HG03095 (cell line): Measurements from ENCODE around the gene MYL12B.
A peak's percentile ranks its signal among the peaks of the same experiment; 100 is the strongest.

Experiments
- ATAC-seq: cut with Tn5 transposase; IDR thresholded peaks from one replicate; pipeline ENCODE4 v1.9.1; 2021; ENCODE audit warnings: moderate library complexity; ENCODE audit not compliant: unreplicated experiment

The MYL12B gene

GRCh38 chr18:3234457-3234856 lies 27.5 kb upstream of the MYL12B start:
- ATAC-seq, result no peak

GRCh38 chr18:3235846-3236245 lies 26.1 kb upstream of the MYL12B start:
- no peak for ATAC-seq

GRCh38 chr18:3236470-3236869 lies 25.5 kb upstream of the MYL12B start:
- no peak for ATAC-seq

GRCh38 chr18:3238742-3239141 lies 23.2 kb upstream of the MYL12B start:
- no peak for ATAC-seq

- no peak for ATAC-seq
Measured at GRCh38 chr18:3245185-3245564, 16.8 kb upstream of the MYL12B start.

GRCh38 chr18:3245853-3246634 lies 15.9 kb upstream of the MYL12B start:
- ATAC-seq, result peak; percentile 49

GRCh38 chr18:3246635-3247239 lies 15.2 kb upstream of the MYL12B start:
- ATAC-seq, result peak; percentile 0

- peak; percentile 79 for ATAC-seq
Measured at GRCh38 chr18:3247240-3248061, 14.5 kb upstream of the MYL12B start, which contains the start of gene MYL12A. Gene MYL12A, plus strand, starts transcription at chr18:3247801. Its CDS starts 5,447 bp downstream, at chr18:3253248.

GRCh38 chr18:3248062-3248657 lies 13.8 kb upstream of the MYL12B start:
- no peak for ATAC-seq

- ATAC-seq, result no peak
Measured at GRCh38 chr18:3248658-3249359, 13.1 kb upstream of the MYL12B start.

- no peak for ATAC-seq
Measured at GRCh38 chr18:3250237-3251107, 11.5 kb upstream of the MYL12B start.

- ATAC-seq, result no peak
Measured at GRCh38 chr18:3251249-3251962, 10.5 kb upstream of the MYL12B start.

GRCh38 chr18:3251963-3252277 lies 10.0 kb upstream of the MYL12B start:
- ATAC-seq, result no peak

GRCh38 chr18:3252843-3253242 lies 9.1 kb upstream of the MYL12B start:
- no peak for ATAC-seq

GRCh38 chr18:3254725-3255124 lies 7.2 kb upstream of the MYL12B start:
- ATAC-seq, result no peak

- no peak for ATAC-seq
Measured at GRCh38 chr18:3255611-3256165, 6.2 kb upstream of the MYL12B start.

GRCh38 chr18:3256693-3257626 lies 5.0 kb upstream of the MYL12B start:
- no peak for ATAC-seq

- ATAC-seq, result no peak
Measured at GRCh38 chr18:3257627-3258120, 4.3 kb upstream of the MYL12B start.
